OCI-LY1 (cell line): ENCODE data around the gene FALEC.
A peak's percentile ranks its signal among the peaks of the same experiment; 100 is the strongest.

ENCODE experiments used
- H2AFZ ChIP-seq: fragments of 200-600 bp; sonication (generic), shearing (Covaris generic); 2 replicates; pipeline ENCODE4 v1.6.0; 2014; ENCODE audit warnings: antibody characterized with exemption, mild to moderate bottlenecking, low read length
- H3F3A ChIP-seq: fragments of 200-600 bp; sonication (generic), shearing (Covaris generic); 2 replicates; pipeline ENCODE4 v1.6.0; 2014; ENCODE audit warnings: mild to moderate bottlenecking, antibody characterized with exemption, low read length, moderate library complexity; ENCODE audit not compliant: insufficient read depth
- H3K27ac ChIP-seq: fragments of 200-600 bp; sonication (generic); 2 replicates; pipeline ENCODE4 v1.5.1; 2014; ENCODE audit warnings: low read length, mixed run types, mild to moderate bottlenecking, low read depth; ENCODE audit not compliant: poor library complexity, severe bottlenecking
- H3K27me3 ChIP-seq: fragments of 200-600 bp; sonication (generic); 2 replicates; pipeline ENCODE4 v1.6.0; 2014; ENCODE audit warnings: antibody characterized with exemption, mild to moderate bottlenecking, low read length, moderate library complexity; ENCODE audit not compliant: insufficient read depth
- H3K36me3 ChIP-seq: fragments of 200-600 bp; sonication (generic); 2 replicates; pipeline ENCODE4 v1.6.1; 2014; ENCODE audit warnings: mild to moderate bottlenecking, antibody characterized with exemption, low read length, moderate library complexity, mixed read lengths; ENCODE audit not compliant: insufficient read depth
- H3K4me1 ChIP-seq: fragments of 200-600 bp; sonication (generic); 2 replicates; pipeline ENCODE4 v1.5.1; 2014; ENCODE audit warnings: mild to moderate bottlenecking, low read length, moderate library complexity; ENCODE audit not compliant: insufficient read depth, severe bottlenecking
- H3K4me2 ChIP-seq: fragments of 200-600 bp; sonication (generic), shearing (Covaris generic); 2 replicates; pipeline ENCODE4 v1.6.1; 2014; ENCODE audit warnings: low read length
- H3K4me3 ChIP-seq: fragments of 200-600 bp; sonication (generic); 2 replicates; pipeline ENCODE4 v1.5.1; 2014; ENCODE audit warnings: low read length, low read depth, mild to moderate bottlenecking, mixed read lengths; ENCODE audit not compliant: poor library complexity, severe bottlenecking
- H3K79me2 ChIP-seq: fragments of 200-600 bp; shearing (Covaris generic); 2 replicates; pipeline ENCODE4 v1.6.1; 2016; ENCODE audit warnings: mixed run types, low read length, mixed read lengths; ENCODE audit not compliant: insufficient read depth
- H3K9ac ChIP-seq: fragments of 200-600 bp; sonication (generic), shearing (Covaris generic); 2 replicates; pipeline ENCODE4 v1.6.1; 2014; ENCODE audit warnings: mild to moderate bottlenecking, low read length, mixed read lengths
- H3K9me2 ChIP-seq: fragments of 200-600 bp; sonication (generic), shearing (Covaris generic); 2 replicates; pipeline ENCODE4 v1.6.1; 2014; ENCODE audit warnings: low read depth, mild to moderate bottlenecking, low read length, mixed read lengths
- H3K9me3 ChIP-seq: fragments of 200-600 bp; shearing (Covaris generic); 2 replicates; pipeline ENCODE4 v1.6.1; 2014; ENCODE audit warnings: low read length, mixed read lengths
- H4K20me1 ChIP-seq: fragments of 200-600 bp; sonication (generic), shearing (Covaris generic); 2 replicates; pipeline ENCODE4 v1.6.0; 2016; ENCODE audit warnings: mild to moderate bottlenecking, low read length; ENCODE audit not compliant: insufficient read depth
- CTCF ChIP-seq: fragments of 200-600 bp; sonication (generic), shearing (Covaris generic); IDR thresholded peaks from 2 replicates; pipeline ENCODE4 v1.5.1; 2017; ENCODE audit warnings: mild to moderate bottlenecking, antibody characterized with exemption, low read length, moderate library complexity, mixed read lengths
- EZH2 ChIP-seq: fragments of 200-600 bp; sonication (generic), shearing (Covaris generic); IDR thresholded peaks from 2 replicates; pipeline ENCODE4 v1.8.0; 2017; ENCODE audit warnings: borderline replicate concordance, mixed run types, mild to moderate bottlenecking, antibody characterized with exemption, low read length, moderate library complexity, mixed read lengths

The FALEC gene

DNA sequence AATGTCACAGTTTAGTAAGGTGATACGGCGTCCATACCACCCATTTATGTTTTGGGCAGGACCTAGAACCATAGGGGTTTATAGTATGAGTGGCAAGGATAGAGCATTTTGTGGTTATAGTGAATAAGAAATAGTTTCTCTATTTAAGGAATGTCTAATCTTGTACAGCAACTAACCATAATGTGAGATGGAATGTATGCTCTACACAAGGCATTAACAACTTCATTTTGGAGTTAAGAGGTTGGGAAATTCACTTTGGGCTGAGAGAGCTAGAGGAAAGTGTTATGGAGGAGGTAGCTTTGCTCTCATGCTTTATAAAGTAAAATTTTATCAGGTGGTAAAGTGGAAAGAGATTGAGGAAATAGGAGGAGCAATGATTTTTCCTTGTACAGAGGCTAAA is 66.8 kb downstream of the FALEC start:
- no peaks in the 10 kb centered on the region for H3K27me3 ChIP-seq
- H4K20me1 ChIP-seq = 0 out of 2 replicates have a peak, but pooled peaks cover 1% of the 10 kb centered on the region

More for the DNA sequence above, 66.8 kb downstream of the FALEC start:
- H3K4me1 ChIP-seq = peaks cover 15% of the 10 kb centered on the region
- H3K36me3 ChIP-seq = peaks cover 19% of the 10 kb centered on the region
- peaks cover 20% of the 10 kb centered on the region for H3K79me2 ChIP-seq
- H3K9me3 ChIP-seq = no peaks in the 10 kb centered on the region
- no peak overlapping the region for H3K4me3 ChIP-seq
- H3K9ac ChIP-seq = no peak overlapping the region
- no peak overlapping the region for H2AFZ ChIP-seq
- no peaks in the 10 kb centered on the region for H3F3A ChIP-seq
- H3K4me2 ChIP-seq = no peak overlapping the region
- TF ChIP-seq EZH2 = no peak
- no peak for TF ChIP-seq CTCF
- no peaks in the 10 kb centered on the region for H3K9me2 ChIP-seq
- peak overlapping the region; percentile 29 for H3K27ac ChIP-seq
